A549 (cell line): Measurements from ENCODE around the gene OR13C9. TPM values are rescaled to one million over a fixed set of nuclear protein-coding genes. Genes with fewer than 3 reads are reported as not detected.

Experiments
- ATAC-seq, 2 experiments: fragments of 200-7000 bp in 1 of 2; fragments of >200 bp in 1 of 2; cut with Nextera tagmentation in 1 of 2; cut with Tn5 transposase in 1 of 2; 3 replicates each; pipeline versions ENCODE4 v1.8.0 to v1.9.1; 2018 to 2020; ENCODE audit warnings: mild to moderate bottlenecking in 1 of 2, moderate library complexity in 1 of 2
- CTCF ChIA-PET: fragments of 300-600 bp; sonication (Branson Sonifier 250); formaldehyde crosslinking; extraction: SDS; loops from one replicate; lab custom pipeline; 2021; ENCODE audit warnings: antibody characterized with exemption, inconsistent platforms; lab: Yijun Ruan, JAX
- POLR2A ChIA-PET: fragments of 350-600 bp; formaldehyde crosslinking; extraction: SDS; loops from one replicate; lab custom pipeline; 2021; ENCODE audit warnings: antibody characterized with exemption, inconsistent platforms; lab: Yijun Ruan, JAX
- DNase-seq, 2 experiments: peaks; one replicate each; pipeline versions ENCODE4 v3.0.0 to v3.0.0-alpha.2; 2011 to 2016; ENCODE audit warnings: low read depth in 1 of 2, low spot score in 1 of 2
- FAIRE-seq: peaks from 2 replicates; lab custom pipeline; 2011; peaks lifted over from hg19 to GRCh38; lab: Jason Lieb, UNC
- H3K27ac ChIP-seq, 2 experiments: fragments of >200 bp; sonication (Bioruptor Twin); formaldehyde crosslinking; 3 replicates each; pipeline ENCODE4 v1.5.1; 2016 to 2017
- H3K4me1 ChIP-seq: fragments of >200 bp; sonication (Bioruptor Twin); formaldehyde crosslinking; 3 replicates; pipeline ENCODE4 v1.6.1; 2016
- H3K4me2 ChIP-seq: fragments of >200 bp; sonication (Bioruptor Twin); formaldehyde crosslinking; 3 replicates; pipeline ENCODE4 v1.6.1; 2016
- H3K4me3 ChIP-seq: fragments of >200 bp; sonication (Bioruptor Twin); formaldehyde crosslinking; 3 replicates; pipeline ENCODE4 v1.5.1; 2016
- H3K9me3 ChIP-seq: fragments of >200 bp; sonication (Bioruptor Twin); formaldehyde crosslinking; 3 replicates; pipeline ENCODE4 v1.6.1; 2016
- ATOH8 ChIP-seq: fragments of 250-450 bp; sonication (Bioruptor Pico); IDR thresholded peaks from 2 replicates; pipeline ENCODE4 v1.5.0; 2020; ENCODE audit warnings: low read depth, mild to moderate bottlenecking, moderate library complexity
- BHLHE40 ChIP-seq: IDR thresholded peaks from 2 replicates; pipeline ENCODE4 v1.6.1; 2012; ENCODE audit warnings: low read depth, low read length, inconsistent platforms
- CHD2 ChIP-seq: fragments of 150-350 bp; IDR thresholded peaks from 2 replicates; pipeline ENCODE4 v1.6.1; 2014; ENCODE audit warnings: low read length; ENCODE audit not compliant: partially characterized antibody
- CTCF ChIP-seq: fragments of >200 bp; sonication (Bioruptor Twin); formaldehyde crosslinking; IDR thresholded peaks from 3 replicates; pipeline ENCODE4 v1.5.1; 2016
- EHMT2 ChIP-seq: fragments of 200-600 bp; sonication (generic); IDR thresholded peaks from 2 replicates; pipeline ENCODE4 v1.6.1; 2016; ENCODE audit warnings: antibody characterized with exemption, low read depth, mild to moderate bottlenecking, moderate library complexity
- EP300 ChIP-seq, 2 experiments: fragments of >200 bp; sonication (Bioruptor Twin); formaldehyde crosslinking; IDR thresholded peaks; 2 replicates in 1 of 2; 3 replicates in 1 of 2; pipeline ENCODE4 v1.6.1; 2016 to 2017
- FOSL2 ChIP-seq, 2 experiments: fragments of 450-650 bp in 1 of 2; fragments of >200 bp in 1 of 2; sonication (Bioruptor Twin) in 1 of 2; formaldehyde crosslinking; IDR thresholded peaks; 2 replicates each; pipeline versions ENCODE4 v1.5.0 to v1.6.1; 2016 to 2020; ENCODE audit warnings: mild to moderate bottlenecking in 1 of 2, moderate library complexity in 1 of 2
- FOXS1 ChIP-seq: fragments of 250-450 bp; sonication (Bioruptor Pico); IDR thresholded peaks from 2 replicates; pipeline ENCODE4 v1.5.0; 2020; ENCODE audit warnings: mild to moderate bottlenecking, moderate library complexity
- HDAC2 ChIP-seq: fragments of 200-600 bp; sonication (generic); IDR thresholded peaks from 2 replicates; pipeline ENCODE4 v1.6.1; 2016
- HOXA7 ChIP-seq: fragments of 250-450 bp; sonication (Bioruptor Pico); IDR thresholded peaks from 2 replicates; pipeline ENCODE4 v1.5.0; 2020; ENCODE audit warnings: mild to moderate bottlenecking, moderate library complexity
- HOXB5 ChIP-seq: fragments of 250-450 bp; sonication (Bioruptor Pico); IDR thresholded peaks from 2 replicates; pipeline ENCODE4 v1.5.0; 2020; ENCODE audit warnings: mild to moderate bottlenecking, moderate library complexity
- JUN ChIP-seq, 2 experiments: fragments of >200 bp; sonication (Bioruptor Twin); formaldehyde crosslinking; IDR thresholded peaks; 2 replicates in 1 of 2; 3 replicates in 1 of 2; pipeline ENCODE4 v1.6.1; 2016 to 2017
- KDM1A ChIP-seq: fragments of 200-600 bp; sonication (generic); IDR thresholded peaks from 2 replicates; pipeline ENCODE4 v1.6.1; 2016; ENCODE audit warnings: low read depth, mild to moderate bottlenecking
- KDM5A ChIP-seq: fragments of 200-600 bp; sonication (generic); IDR thresholded peaks from 2 replicates; pipeline ENCODE4 v1.6.1; 2016; ENCODE audit warnings: antibody characterized with exemption, mild to moderate bottlenecking
- MAFK ChIP-seq: fragments of 450-650 bp; IDR thresholded peaks from 2 replicates; pipeline ENCODE4 v1.6.1; 2014; ENCODE audit not compliant: partially characterized antibody
- MAX ChIP-seq: IDR thresholded peaks from 2 replicates; pipeline ENCODE4 v1.6.1; 2012
- MYC ChIP-seq: IDR thresholded peaks from 2 replicates; pipeline ENCODE4 v1.6.1; 2012; ENCODE audit warnings: mild to moderate bottlenecking, inconsistent platforms, low read length, improper control_type of control experiment, borderline replicate concordance
- NFE2L2 ChIP-seq: fragments of 150-350 bp; conservative IDR thresholded peaks from 2 replicates; pipeline ENCODE4 v1.6.1; 2014; ENCODE audit warnings: low read length
- NR3C1 ChIP-seq: fragments of >200 bp; sonication (Bioruptor Twin); formaldehyde crosslinking; IDR thresholded peaks from 3 replicates; pipeline ENCODE4 v1.6.1; 2017
- POLR2A ChIP-seq: IDR thresholded peaks from 2 replicates; pipeline ENCODE4 v1.6.1; 2012; ENCODE audit warnings: mild to moderate bottlenecking, low read length
- RAD21 ChIP-seq, 2 experiments: fragments of >200 bp in 1 of 2; sonication (Bioruptor Twin) in 1 of 2; formaldehyde crosslinking in 1 of 2; IDR thresholded peaks in 1 of 2; conservative IDR thresholded peaks in 1 of 2; 2 replicates in 1 of 2; 3 replicates in 1 of 2; pipeline ENCODE4 v1.6.1; 2012 to 2018; ENCODE audit warnings: inconsistent platforms in 1 of 2
- SREBF2 ChIP-seq: fragments of 450-650 bp; IDR thresholded peaks from 2 replicates; pipeline ENCODE4 v1.6.1; 2014; ENCODE audit warnings: mild to moderate bottlenecking, moderate library complexity
- TFCP2L1 ChIP-seq: fragments of 250-450 bp; sonication (Bioruptor Pico); IDR thresholded peaks from 2 replicates; pipeline ENCODE4 v1.5.0; 2021; ENCODE audit warnings: mild to moderate bottlenecking
- USF2 ChIP-seq: fragments of 450-650 bp; IDR thresholded peaks from 2 replicates; pipeline ENCODE4 v1.6.1; 2014; ENCODE audit warnings: antibody characterized with exemption
- WGBS: methylation state at CpG from one replicate; pipeline ENCODE4 v1.1.6; 2017; ENCODE audit errors: missing lambda C conversion rate; 5-methylcytosine and 5-hydroxymethylcytosine counted together
- polyA minus RNA-seq: library from RNA; depleted of rRNA, polyadenylated mRNA; stranded (reverse); fragments of >200 nt; gene quantifications from 2 replicates; pipeline ENCODE4 v1.2.3, GENCODE V29; 2011; rRNA and poly(A)+ RNA removed
- polyA plus RNA-seq, 4 experiments: library from polyadenylated mRNA; depleted of rRNA in 3 of 4; stranded (reverse); fragments of >200 nt; fragmentation: RNase III in 1 of 4; extraction: RNeasy Plus Mini Kit Qiagen cat#74134 plus additional on column Dnase treatment in 1 of 4; gene quantifications; 2 replicates in 3 of 4; 3 replicates in 1 of 4; pipeline ENCODE4 v1.2.3, GENCODE V29; 2011 to 2017

The OR13C9 gene
- polyA plus RNA-seq (2011; rRNA removed): not detected in 2 replicates
- polyA plus RNA-seq (2012; cell fraction: cytosol; rRNA removed): not detected in 2 replicates
- polyA plus RNA-seq (2012; cell fraction: nucleus; rRNA removed): not detected in 2 replicates
- polyA plus RNA-seq (2017; fragmentation: RNase III; extraction: RNeasy Plus Mini Kit Qiagen cat#74134 plus additional on column Dnase treatment): not detected in 3 replicates
- not detected in 2 replicates for polyA minus RNA-seq

- FAIRE-seq (no peak), ATAC-seq (no peak), DNase-seq (no peak)
- 3% methylated on average over 2 of the region's 2 CpGs for WGBS
- Histone ChIP-seq H3K4me3 (no peak within 1 kb of the TSS), H3K9me3 (no peaks in the 10 kb centered on the region)
- TF ChIP-seq NR3C1: no peak
- TF ChIP-seq, all 56 proteins: peak for 0
- POLR2A ChIA-PET: no interaction called here
- Histone ChIP-seq H3K27ac (no peak within 1 kb of the TSS), H3K4me1 (no peaks in the 10 kb centered on the region), H3K4me2 (no peak within 1 kb of the TSS)
- CTCF ChIA-PET: no interaction called here
These were observed at the start of gene OR13C9 for GRCh38 chr9:104618104-104618503. Gene OR13C9, minus strand, starts transcription at chr9:104618204. Its CDS starts 0 bp downstream, at chr9:104618204.

GRCh38 chr9:104658496-104659195 is 40.6 kb upstream of the OR13C9 start:
- 3% methylated on average over 2 of the region's 2 CpGs for WGBS
- H3K4me3 ChIP-seq: no peak overlapping the region

GRCh38 chr9:104635456-104635855 is 17.5 kb upstream of the OR13C9 start:
- FAIRE-seq: no peak
- peaks cover 2% of the 10 kb centered on the region; the same call in 1 of the 3 replicates for H3K9me3 ChIP-seq
- POLR2A ChIA-PET: no interaction called here
- no peak overlapping the region for H3K4me2 ChIP-seq
- no peak for ATAC-seq
- no peak for DNase-seq
- H3K4me3 ChIP-seq: no peak overlapping the region
- CTCF ChIA-PET: no interaction called here
- no peak overlapping the region for H3K27ac ChIP-seq
- TF ChIP-seq EP300 (IDR thresholded peaks at IDR 0.05) (no peak), RAD21 (conservative IDR thresholded peaks at IDR 0.05 in 1 of 2, IDR thresholded peaks at IDR 0.05 in 1 of 2) (no peak), BHLHE40 (no peak), HDAC2 (no peak), EHMT2 (no peak)
- no peaks in the 10 kb centered on the region for H3K4me1 ChIP-seq

More at GRCh38 chr9:104658496-104659195, 40.6 kb upstream of the OR13C9 start:
- ATAC-seq: no peak
- ChIA-PET POLR2A (no interaction called here), CTCF (no interaction called here)
- Histone ChIP-seq H3K9me3 (no peaks in the 10 kb centered on the region), H3K4me1 (no peaks in the 10 kb centered on the region), H3K4me2 (no peak overlapping the region), H3K27ac (no peak overlapping the region)
- FAIRE-seq: no peak
- TF ChIP-seq POLR2A: no peak
- TF ChIP-seq MYC: no peak
- no peak for TF ChIP-seq CTCF
- TF ChIP-seq FOSL2 (IDR thresholded peaks at IDR 0.05): no peak
- TF ChIP-seq FOSL2 (CRISPR knock-in tag; IDR thresholded peaks at IDR 0.05): no peak
- no peak for TF ChIP-seq HOXB5 (CRISPR knock-in tag)
- no peak for TF ChIP-seq FOXS1
- TF ChIP-seq TFCP2L1 (CRISPR knock-in tag): no peak
- TF ChIP-seq CHD2: no peak
- TF ChIP-seq NFE2L2: no peak
- TF ChIP-seq KDM5A: no peak
- TF ChIP-seq HOXA7: no peak
- TF ChIP-seq USF2: no peak
- no peak for TF ChIP-seq JUN (IDR thresholded peaks at IDR 0.05)
- TF ChIP-seq SREBF2: no peak
- no peak for TF ChIP-seq MAX
- TF ChIP-seq EP300 (IDR thresholded peaks at IDR 0.05): no peak
- TF ChIP-seq MAFK: no peak
- TF ChIP-seq ATOH8 (CRISPR knock-in tag): no peak
- no peak for TF ChIP-seq KDM1A
- no peak for DNase-seq
